GM23248 (cell line): Measurements from ENCODE around the gene SEL1L3.

Experiments
- EZH2 ChIP-seq: fragments of 200-600 bp; sonication (generic); IDR thresholded peaks from 2 replicates; pipeline ENCODE4 v1.6.1; 2018; ENCODE audit warnings: antibody characterized with exemption, mild to moderate bottlenecking; ENCODE audit not compliant: insufficient read depth, poor library complexity, severe bottlenecking
- EZH2phosphoT487 ChIP-seq: fragments of 200-600 bp; sonication (generic); IDR thresholded peaks from 2 replicates; pipeline ENCODE4 v1.6.1; 2018; ENCODE audit warnings: antibody characterized with exemption, moderate library complexity, mild to moderate bottlenecking, low read depth; ENCODE audit not compliant: insufficient read depth

- TF ChIP-seq EZH2, result no peak
- no peak for TF ChIP-seq EZH2phosphoT487
Measured at GRCh38 chr4:25878676-25879075, 15.9 kb upstream of the SEL1L3 start.
